ENCODE data around the gene PLET1.

PLET1 gene

DNA sequence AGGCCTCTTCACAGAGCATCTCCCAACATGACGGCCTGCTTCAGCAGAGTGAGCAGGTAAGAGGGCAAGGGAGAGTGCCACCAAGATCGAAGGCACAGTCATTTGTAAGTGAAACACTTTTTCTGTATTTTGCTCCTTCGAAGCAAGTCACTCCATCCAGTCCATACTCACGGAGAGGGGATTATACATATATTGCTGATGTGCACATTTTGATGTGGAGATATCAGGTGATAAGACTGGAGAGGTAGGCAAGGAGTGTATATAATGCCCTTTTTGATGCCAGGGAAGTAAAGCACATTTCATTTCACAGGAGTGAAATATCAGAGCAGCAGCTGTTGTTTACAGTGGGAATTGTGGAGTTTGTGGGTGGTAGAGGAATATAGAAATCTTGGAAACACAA, 23.2 kb downstream of the PLET1 start:
- no peak for DNase-seq

DNA sequence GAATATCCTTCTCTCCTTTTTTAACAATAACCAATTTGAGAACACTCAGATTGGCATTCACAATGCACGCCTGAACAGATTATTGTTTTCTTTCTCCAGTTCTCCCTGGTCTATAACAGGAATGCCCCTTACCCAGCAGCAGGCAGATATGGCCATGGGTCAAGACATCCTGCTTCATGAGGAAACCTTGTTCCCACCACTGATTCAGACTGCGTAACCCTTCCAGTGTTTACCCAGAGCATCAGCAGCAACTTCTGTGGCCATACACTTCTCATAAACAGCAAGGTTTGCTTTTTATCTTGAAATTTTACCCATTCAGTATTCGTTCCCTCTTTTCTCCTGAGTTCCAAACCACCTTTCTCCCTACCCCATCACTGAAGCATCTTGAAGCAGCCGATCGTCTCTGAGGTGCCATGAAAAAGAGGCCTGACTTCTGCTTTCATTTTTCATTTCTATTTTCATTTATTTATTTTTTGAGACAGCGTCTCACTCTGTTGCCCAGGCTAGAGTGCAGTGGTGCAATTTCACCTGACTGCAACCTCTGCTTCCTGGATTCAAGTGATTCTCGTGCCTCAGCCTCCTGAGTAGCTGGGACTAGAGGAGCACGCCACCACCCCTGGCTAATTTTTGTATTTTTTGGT, 24.8 kb downstream of the PLET1 start:
- no peak for DNase-seq

DNA sequence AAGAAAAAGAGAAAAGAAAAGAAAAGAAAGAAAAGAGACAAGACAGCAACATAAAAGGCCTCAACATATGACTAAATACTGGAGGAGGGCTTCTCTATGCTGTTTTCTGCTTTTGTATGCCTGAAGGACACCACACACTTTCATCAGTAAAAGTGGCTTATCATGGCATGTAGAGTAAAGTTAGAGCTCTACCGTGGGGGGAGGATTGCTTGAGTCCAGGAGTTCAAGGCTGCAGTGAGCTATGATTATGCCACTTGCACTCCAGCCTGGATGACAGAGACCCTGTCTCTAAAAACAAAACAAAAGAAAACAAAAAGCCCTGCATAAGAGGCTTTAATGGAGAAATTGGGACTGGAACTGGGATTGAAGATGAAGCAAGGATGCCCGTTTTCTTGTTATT, 28.7 kb downstream of the PLET1 start:
- DNase-seq: no peak

DNA sequence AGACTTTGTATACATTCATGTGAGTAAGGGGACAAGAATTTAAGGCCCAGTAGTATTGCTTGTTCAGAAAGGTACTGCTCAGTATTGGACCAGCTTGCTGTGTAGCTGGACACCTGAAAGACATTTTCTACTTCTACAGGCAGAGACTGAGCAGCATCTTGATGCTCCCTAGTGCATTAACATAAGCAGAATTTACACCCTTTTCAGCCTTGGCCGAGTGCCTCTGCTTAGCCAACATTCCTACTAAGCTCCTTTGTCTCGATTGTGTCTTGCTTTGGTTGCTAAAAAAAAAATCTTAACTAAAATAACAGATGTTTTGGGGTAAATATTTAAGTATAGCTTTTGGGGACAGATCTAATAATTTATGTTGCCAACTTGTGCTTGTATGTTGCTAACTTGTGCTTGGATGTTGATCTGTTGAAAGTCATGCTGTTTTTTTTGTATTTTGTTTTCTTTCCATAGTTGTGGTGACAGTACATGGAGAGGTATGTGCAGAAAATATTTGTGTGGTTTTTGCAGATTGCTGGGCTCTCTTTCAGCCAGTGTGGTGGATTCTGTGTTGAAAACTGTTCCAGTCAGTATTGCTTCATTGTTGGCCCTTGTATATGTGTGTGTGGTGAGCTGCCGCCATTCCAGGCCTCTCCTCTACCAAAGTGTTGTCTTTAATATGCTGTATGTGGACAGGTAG, 30.8 kb downstream of the PLET1 start:
- DNase-seq: no peak

DNA sequence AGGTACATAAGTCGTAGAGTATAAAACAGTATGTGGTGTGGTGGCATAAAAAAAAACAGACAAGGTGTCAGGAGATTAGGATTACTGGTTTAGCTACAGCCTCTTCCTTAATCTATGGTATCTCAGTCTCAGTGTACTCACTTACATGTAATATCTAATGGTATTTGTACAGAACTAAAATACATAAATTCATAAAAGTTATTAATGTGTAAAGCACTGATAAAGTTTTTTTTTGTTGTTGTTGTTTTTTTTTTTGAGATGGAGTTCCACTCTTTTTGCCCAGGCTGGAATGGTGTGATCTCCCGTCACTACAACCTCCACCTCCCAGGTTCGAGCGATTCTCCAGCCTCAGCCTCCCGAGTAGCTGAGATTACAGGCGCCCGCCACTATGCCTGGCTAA, 31.5 kb downstream of the PLET1 start:
- DNase-seq: no peak

DNA sequence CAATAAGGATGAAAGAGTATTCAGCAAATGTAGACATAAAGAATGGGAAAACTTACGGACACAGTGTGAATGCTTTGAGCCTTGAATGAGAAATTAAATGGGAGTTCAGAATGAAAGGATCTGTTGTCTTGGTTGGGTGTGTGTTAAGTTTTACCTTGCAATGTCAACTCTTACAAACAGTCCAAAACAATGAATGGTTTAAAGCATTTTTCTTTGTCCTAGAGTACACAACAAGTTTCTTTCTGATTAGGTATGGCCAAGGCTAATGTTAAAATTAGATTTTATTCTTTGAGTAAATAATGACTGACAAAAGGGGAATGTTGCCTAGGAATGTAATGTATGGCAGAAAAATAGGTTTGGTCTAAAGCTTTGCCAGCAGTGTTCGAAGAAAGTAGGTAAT, 32.0 kb downstream of the PLET1 start:
- no peak for DNase-seq

DNA sequence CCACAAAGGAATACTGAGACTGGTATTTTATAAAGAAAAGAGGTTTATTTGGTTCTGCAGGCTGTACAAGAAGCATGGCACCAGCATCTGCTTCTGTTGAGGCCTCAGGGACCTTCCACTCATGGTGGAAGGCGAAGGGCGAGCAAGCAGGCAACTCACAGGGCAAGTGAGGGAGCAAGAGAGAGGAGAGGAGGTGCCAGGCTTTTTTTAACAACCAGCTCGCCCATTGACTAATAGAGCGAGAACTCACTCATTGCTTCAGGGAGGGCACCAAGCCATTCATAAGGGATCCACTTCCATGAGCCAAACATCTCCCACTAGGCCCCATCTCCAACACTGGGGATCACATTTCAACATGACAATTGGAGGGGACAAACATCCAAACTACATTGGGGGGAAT, 33.2 kb downstream of the PLET1 start:
- DNase-seq: no peak

DNA sequence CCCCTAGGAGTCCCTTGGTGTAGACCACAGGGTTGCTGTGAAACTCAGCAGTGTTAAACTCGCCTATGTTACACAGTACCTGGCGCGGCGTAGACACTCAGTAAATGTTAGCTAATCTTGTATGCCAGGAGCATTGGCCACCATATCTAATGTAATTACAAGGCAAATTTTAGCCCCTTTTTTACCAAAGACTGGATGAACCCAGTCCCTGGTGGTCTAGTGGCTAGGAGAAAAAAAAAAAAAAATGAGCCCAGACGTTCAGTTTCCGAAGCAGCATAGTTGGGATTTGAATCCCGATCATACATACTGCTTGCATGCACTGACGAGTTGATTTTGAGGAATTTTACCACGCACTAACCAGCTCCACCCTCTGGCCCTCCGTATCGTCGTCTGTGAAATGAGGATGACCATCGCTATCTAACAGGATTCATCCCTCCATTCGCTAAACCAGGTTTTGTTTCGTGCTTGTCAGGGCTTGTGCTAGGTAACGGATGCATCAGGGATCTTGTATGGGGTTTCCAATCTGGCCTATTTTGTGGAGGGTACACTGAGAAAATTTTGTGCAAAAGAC, 33.7 kb downstream of the PLET1 start:
- peak; percentile 40 for DNase-seq

DNA sequence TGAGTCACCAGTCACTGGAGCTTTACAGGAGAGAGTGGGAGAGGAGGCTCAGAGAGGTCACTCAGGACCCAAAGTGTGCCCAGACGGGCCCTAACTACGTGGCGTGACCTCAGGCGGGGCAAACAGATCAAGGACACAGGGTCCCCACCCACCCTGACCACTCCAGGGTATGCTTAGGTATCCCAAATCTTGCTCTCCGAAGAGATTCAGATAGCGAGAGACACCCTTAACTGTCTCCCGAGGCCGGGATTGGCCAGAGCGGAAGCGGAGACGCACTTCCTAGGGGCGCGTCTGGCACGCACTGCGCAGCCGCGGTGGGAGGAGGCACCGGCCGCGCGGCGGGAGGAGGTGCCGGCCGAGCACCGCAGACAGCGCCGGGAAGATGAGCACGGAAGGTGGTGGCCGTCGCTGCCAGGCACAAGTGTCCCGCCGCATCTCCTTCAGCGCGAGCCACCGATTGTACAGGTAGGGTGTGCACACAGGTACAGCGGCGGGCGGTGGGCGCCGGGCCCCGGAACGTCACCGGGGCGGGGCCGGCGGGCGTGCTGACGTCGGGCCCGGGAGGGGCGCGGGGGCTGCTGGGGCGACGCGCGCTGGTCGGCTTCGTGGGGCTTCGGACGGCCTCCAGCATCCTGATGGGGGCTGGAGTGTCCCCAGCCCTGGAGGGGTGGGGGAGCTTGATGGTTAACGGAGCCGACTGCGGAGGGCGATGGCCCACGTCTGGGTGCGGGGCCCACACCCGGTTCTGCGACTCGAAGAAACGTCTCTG, 34.4 kb downstream of the PLET1 start, which contains the start of gene PTS:
Gene PTS, plus strand, starts transcription at position 367 of the 769 bp plus-strand sequence. Its CDS starts 16 bp downstream, at position 383.
- DNase-seq: peak; percentile 44

DNA sequence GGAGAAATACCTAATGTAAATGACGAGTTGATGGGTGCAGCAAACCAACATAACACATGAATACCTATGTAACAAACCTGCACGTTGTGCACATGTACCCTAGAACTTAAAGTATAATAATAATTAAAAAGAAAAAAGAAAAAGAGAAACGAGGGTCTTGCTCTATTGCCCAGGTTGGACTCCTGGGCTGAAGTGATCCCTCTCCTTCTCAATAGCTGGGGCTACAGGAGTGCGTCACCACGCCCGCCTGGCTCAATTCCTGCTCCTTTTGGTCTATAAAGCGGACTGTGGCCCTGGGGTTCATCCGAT, 35.0 kb downstream of the PLET1 start:
- no peak for DNase-seq

DNA sequence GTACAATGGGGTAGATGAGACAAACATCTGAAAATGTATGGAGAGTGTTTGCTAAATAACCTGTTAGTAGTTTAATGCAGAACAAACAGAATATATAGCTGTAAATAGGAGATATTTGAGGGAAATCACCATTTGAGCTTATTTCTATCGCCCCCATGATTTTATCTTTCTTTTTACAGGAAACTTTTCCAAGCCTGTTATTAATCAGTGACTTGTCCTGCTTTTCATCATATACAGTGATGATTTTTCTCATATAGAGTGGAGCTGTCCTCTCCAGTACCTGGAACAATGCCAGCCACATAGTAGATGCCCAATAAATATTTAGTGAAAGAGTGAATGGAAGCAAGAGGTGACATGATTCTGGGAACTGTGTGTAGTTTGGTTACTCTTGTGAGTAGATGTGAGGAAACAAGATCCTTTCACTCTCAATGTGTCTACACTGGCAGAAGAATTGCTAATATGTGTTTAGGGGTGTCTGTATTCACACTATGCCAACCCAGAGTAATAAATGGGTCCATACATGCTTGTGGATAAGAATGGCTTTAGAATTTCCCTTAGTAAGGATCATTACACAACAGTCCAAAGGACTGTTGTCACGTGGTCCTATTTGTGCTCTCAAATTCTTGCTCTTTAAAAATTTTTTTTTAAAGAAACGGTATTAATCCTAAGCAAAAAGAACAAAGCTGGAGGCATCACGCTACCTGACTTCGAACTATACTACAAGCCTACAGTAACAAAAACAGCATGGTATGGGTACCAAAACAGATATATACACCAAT, 36.7 kb downstream of the PLET1 start:
- no peak for DNase-seq

DNA sequence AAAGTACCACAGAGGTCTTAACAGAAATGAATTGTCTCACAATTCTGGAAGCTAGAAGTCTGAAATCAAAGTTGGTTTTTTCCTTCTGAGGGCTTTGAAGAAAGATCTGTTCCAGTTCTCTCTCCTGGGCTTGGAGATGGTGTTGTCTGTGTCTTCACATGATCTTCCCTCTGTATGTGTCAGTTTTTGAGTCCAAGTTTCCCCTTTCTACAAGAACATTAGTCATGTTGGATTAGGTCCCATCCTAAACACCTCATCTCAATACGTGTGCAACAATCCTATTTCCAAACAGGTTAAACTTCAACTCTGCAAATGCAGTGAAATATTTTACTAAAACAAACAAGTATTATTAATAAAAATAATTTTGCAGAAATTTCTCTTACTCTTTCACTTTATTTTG, 37.5 kb downstream of the PLET1 start:
- DNase-seq: no peak

DNA sequence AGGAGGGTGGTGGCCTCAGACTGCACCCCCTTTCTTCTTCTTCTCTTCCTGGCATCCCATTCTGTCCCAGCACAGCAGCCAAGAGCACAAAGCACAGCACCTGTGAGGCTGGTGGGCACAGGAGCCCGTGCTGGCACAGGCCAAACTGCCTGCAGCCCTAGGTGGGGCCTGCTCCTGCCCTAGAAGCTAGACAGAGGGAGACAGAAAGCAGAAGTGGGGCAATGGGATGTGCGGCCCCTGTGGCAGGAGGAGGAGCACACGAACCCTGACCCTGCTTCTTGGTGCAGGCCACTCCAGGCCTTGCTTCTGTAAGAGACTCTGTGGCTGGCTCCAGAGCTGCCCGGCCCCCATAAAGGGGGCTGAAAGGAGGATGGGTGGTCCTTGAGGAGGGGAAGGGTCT, 38.4 kb downstream of the PLET1 start:
- DNase-seq: no peak

DNA sequence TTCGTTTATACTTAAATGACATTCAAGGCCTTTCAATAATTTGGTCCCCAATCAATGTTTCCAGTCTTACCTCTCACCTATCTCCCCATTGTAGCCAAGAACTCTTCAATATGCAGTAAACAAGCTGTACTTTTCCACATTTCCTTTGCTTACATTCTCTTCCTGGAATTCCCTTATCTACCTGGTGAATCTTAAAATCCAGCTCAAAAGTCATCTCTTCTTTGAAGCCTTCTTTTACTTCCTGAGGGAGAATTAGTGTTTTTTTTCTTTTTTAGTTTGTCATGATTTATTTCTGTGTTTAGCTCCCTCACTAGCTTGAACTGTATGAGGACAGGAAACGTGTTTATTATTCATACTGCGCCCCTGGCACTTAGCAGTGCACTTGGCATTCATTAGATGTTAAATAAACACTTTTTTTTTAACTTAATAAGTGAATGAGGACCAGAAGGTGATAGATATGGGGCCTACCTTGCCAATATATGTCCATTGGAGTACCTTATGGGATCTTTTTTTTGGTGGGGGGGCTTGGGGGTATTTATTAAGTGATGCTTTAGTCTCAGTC, 39.3 kb downstream of the PLET1 start:
- DNase-seq: no peak

DNA sequence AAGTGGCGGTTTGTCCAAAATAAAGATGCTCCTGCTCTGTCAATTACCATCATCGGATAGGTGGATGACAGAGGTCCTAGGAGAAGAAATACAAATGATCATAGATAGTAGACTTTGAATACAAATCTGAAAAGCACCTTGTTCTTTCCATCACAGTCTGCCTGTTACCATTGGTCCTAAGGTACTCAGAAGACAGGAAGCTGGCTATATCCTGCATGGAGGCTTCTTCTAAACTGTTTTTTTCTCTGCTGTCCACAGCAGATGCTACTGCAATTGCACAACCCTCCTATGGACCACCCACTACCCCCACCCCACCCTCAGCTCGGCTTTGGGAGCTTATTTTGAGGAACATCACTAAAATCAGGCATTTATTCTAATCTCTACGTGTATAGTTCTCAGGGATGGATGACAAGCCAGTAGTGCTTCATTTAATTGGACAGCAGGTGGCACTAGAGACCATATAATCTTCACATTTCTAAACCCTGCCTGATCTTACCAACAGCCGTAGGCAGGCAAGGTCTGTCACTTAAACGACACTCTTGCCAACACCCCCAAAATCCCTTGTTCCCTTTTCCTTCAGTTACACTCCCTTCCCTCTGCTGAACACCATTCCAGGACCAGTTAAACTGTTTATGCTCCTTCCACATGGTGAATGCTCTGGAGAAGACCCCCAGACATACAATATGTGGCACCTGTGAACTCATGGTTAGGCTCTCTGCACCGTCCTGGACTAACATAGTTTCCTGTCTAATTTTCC, 41.0 kb downstream of the PLET1 start:
- DNase-seq: peak; percentile 23

DNA sequence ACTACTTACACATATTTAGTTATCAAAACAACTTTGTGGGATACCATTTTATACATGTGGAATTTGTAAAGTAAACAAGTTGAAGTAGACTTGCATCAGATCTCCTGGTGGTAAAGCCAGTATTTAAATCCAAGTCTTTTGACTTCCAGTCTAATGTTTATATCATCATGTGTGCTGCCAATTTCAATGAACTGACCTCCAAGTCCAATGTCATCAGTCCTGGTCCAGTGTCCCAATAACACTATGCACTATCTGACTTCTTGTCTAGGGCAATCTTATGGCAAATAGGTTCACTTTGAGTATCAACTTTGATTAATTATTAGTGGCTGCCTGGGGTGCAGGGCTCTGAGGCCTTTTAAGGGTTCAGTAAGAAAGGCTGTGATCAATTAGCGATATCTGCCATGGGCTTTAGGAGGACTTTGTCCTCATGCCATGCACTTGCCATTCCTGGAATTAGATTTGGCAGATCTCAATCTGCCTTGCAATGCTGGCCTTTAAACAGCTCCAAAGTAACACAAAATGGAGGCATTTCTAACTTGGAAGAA, 44.0 kb downstream of the PLET1 start:
- DNase-seq: no peak

DNA sequence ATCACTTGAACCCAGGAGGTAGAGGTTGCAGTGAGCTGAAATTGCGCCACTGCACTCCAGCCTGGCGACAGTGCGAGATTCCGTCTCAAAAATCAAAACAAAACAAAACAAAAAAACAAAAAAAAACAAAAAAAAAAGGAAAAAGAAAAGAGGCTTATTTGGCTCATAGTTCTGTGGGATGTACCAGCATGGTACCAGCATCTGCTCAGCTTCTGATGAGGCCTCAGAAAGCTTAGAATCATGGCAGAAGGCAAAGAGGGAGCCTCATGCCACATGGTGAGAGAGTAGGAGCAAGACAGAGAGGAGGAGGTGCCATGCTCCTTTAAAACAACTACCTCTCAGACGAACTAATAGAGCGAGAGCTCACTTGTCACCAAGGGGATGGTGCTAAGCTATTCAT, 45.0 kb downstream of the PLET1 start:
- DNase-seq: no peak

DNA sequence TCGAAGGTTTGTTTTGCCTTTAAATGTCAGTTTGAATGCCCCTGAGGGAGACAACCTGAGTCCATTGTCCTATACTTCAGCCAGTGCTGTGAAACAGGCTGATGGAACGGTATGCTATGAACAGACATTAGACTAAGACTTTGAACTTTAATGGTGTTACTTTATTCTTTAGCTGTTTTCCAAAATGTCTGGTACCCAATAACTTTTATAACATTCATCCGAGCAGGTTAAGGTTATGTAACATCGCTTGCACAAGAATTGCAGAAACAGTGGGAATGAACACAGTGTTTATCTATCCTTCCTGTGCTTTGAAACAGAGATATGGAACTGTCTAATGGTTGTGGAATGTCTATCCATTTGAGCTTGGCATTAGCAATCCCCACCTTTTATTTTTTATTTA, 46.9 kb downstream of the PLET1 start:
- DNase-seq: no peak

DNA sequence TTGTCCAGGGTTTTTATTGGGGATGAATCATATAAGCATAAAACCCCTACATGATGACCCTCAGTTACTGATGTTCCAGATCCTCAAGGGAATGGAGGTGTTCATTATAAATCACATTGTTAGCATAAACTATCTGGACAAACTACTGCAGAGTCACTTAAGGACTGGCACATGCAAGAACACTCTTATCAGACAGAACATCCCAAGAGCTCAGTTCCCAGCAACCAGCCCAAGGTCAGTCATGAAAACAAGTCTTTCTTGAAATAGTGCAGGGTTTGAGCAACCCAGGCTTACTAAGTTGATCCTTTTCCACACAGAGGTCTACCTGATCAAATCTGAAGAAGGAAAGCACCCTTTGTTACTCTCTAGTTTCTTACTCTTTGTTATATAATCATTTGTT, 48.0 kb downstream of the PLET1 start:
- no peak for DNase-seq

DNA sequence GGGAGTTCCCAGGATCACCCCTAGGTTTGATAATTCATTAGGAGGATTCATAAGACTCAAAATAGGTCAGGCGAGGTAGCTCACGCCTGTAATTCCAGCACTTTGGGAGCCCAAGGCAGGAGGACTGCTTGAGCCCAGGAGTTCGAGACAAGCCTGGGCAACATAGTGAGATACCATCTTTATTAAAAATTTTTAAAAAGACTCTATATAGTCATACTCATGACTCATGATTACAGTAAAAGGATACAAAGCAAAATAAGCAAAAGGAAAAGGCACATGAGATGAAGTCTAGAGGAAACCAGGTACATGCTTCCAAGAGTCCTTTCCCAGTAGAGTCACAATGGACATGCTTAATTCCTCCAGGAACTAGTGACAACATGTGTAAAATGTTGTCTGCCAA, 48.4 kb downstream of the PLET1 start:
- no peak for DNase-seq

DNA sequence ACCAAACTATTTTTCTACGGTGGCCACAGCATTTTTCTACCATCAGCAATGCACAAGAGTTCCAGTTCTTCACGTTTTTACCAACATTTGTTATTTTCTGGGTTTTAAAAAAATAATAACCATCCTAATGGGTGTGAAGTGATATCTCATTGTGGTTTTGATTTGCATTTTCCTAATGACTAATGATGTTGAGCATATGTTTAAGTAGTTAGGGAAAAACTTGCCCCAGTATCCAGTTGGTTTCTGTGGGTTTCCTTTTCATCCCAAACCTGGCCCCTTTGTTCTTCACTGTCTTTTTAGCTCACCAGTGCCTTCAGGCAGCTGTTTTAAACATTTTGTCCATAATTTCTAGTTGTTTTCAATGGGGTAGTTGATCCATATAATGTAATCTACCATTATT, 49.1 kb downstream of the PLET1 start:
- no peak for DNase-seq

DNA sequence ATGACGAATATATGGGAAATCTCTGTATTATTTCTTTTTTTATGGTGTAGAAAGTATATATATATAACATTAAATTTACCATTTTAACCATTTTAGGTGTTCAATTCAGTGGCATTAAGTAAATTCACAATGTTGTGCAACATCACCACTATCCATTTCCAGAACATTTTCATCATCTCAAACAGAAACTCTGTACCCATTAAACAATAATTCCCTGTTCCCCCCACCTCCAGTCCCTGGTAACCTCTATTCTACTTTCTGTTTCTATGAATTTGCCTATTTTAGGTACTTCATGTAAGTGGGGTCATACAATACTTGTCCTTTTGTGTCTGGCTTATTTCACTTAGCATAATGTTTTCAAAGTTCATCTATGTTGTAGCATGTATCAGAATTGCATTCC, 49.8 kb downstream of the PLET1 start:
- no peak for DNase-seq
